ENCODE results near the gene SRGAP2C. TPM values are rescaled to one million over a fixed set of nuclear protein-coding genes. Genes with fewer than 3 reads are reported as not detected.
"Not testable (repeated sequence)": the region's sequence is repeated elsewhere in the genome, so short reads cannot be mapped to it uniquely, and the experiment has no call there.

SRGAP2C gene
- total RNA-seq, 1 donor from 2014 or later: 34.2 TPM

- not testable (repeated sequence) for H3K9me3 Mint-ChIP-seq (ENCODE audit: low read depth); H3K36me3 Mint-ChIP-seq (ENCODE audit: low read depth); H3K27me3 Mint-ChIP-seq (ENCODE audit: low read depth); H3K4me3 Mint-ChIP-seq (ENCODE audit: unreplicated experiment); H3K4me1 Mint-ChIP-seq (ENCODE audit: low read depth); DNase-seq (ENCODE audit: low spot score); H3K27ac Mint-ChIP-seq (ENCODE audit: unreplicated experiment)
Measured at GRCh38 chr1:121344355-121344754, 159.6 kb downstream of the SRGAP2C start.

GRCh38 chr1:121346654-121347053 lies 161.9 kb downstream of the SRGAP2C start:
- H3K9me3 Mint-ChIP-seq (ENCODE audit: low read depth); H3K36me3 Mint-ChIP-seq (ENCODE audit: low read depth); H3K4me1 Mint-ChIP-seq (ENCODE audit: low read depth); H3K27ac Mint-ChIP-seq (ENCODE audit: unreplicated experiment); H3K4me3 Mint-ChIP-seq (ENCODE audit: unreplicated experiment); DNase-seq (ENCODE audit: low spot score); H3K27me3 Mint-ChIP-seq (ENCODE audit: low read depth): not testable (repeated sequence)

GRCh38 chr1:121347476-121347875 lies 162.7 kb downstream of the SRGAP2C start:
- not testable (repeated sequence) for H3K4me3 Mint-ChIP-seq (ENCODE audit: unreplicated experiment); H3K27ac Mint-ChIP-seq (ENCODE audit: unreplicated experiment); H3K27me3 Mint-ChIP-seq (ENCODE audit: low read depth); DNase-seq (ENCODE audit: low spot score); H3K9me3 Mint-ChIP-seq (ENCODE audit: low read depth); H3K36me3 Mint-ChIP-seq (ENCODE audit: low read depth); H3K4me1 Mint-ChIP-seq (ENCODE audit: low read depth)

- not testable (repeated sequence) for H3K4me3 Mint-ChIP-seq (ENCODE audit: unreplicated experiment); H3K27me3 Mint-ChIP-seq (ENCODE audit: low read depth); H3K27ac Mint-ChIP-seq (ENCODE audit: unreplicated experiment); DNase-seq (ENCODE audit: low spot score); H3K4me1 Mint-ChIP-seq (ENCODE audit: low read depth); H3K36me3 Mint-ChIP-seq (ENCODE audit: low read depth); H3K9me3 Mint-ChIP-seq (ENCODE audit: low read depth)
Measured at GRCh38 chr1:121348115-121348514, 163.3 kb downstream of the SRGAP2C start.

- not testable (repeated sequence) for H3K27ac Mint-ChIP-seq (ENCODE audit: unreplicated experiment); H3K27me3 Mint-ChIP-seq (ENCODE audit: low read depth); H3K36me3 Mint-ChIP-seq (ENCODE audit: low read depth); DNase-seq (ENCODE audit: low spot score); H3K9me3 Mint-ChIP-seq (ENCODE audit: low read depth); H3K4me3 Mint-ChIP-seq (ENCODE audit: unreplicated experiment); H3K4me1 Mint-ChIP-seq (ENCODE audit: low read depth)
Measured at GRCh38 chr1:121349332-121349967, 164.7 kb downstream of the SRGAP2C start.

- DNase-seq (ENCODE audit: low spot score); H3K36me3 Mint-ChIP-seq (ENCODE audit: low read depth); H3K4me1 Mint-ChIP-seq (ENCODE audit: low read depth); H3K27ac Mint-ChIP-seq (ENCODE audit: unreplicated experiment); H3K27me3 Mint-ChIP-seq (ENCODE audit: low read depth); H3K9me3 Mint-ChIP-seq (ENCODE audit: low read depth); H3K4me3 Mint-ChIP-seq (ENCODE audit: unreplicated experiment): not testable (repeated sequence)
Measured at GRCh38 chr1:121355711-121356420, 171.1 kb downstream of the SRGAP2C start.

- not testable (repeated sequence) for DNase-seq (ENCODE audit: low spot score); H3K4me1 Mint-ChIP-seq (ENCODE audit: low read depth); H3K4me3 Mint-ChIP-seq (ENCODE audit: unreplicated experiment); H3K9me3 Mint-ChIP-seq (ENCODE audit: low read depth); H3K36me3 Mint-ChIP-seq (ENCODE audit: low read depth); H3K27ac Mint-ChIP-seq (ENCODE audit: unreplicated experiment); H3K27me3 Mint-ChIP-seq (ENCODE audit: low read depth)
Measured at GRCh38 chr1:121356819-121357218, 172.0 kb downstream of the SRGAP2C start.

- not testable (repeated sequence) for H3K4me3 Mint-ChIP-seq (ENCODE audit: unreplicated experiment); H3K27me3 Mint-ChIP-seq (ENCODE audit: low read depth); H3K9me3 Mint-ChIP-seq (ENCODE audit: low read depth); DNase-seq (ENCODE audit: low spot score); H3K27ac Mint-ChIP-seq (ENCODE audit: unreplicated experiment); H3K36me3 Mint-ChIP-seq (ENCODE audit: low read depth); H3K4me1 Mint-ChIP-seq (ENCODE audit: low read depth)
Measured at GRCh38 chr1:121360531-121360930, 175.8 kb downstream of the SRGAP2C start.

- not testable (repeated sequence) for DNase-seq (ENCODE audit: low spot score); H3K4me1 Mint-ChIP-seq (ENCODE audit: low read depth); H3K9me3 Mint-ChIP-seq (ENCODE audit: low read depth); H3K27me3 Mint-ChIP-seq (ENCODE audit: low read depth); H3K36me3 Mint-ChIP-seq (ENCODE audit: low read depth)
- peak overlapping the region; percentile 21 for H3K4me3 Mint-ChIP-seq (ENCODE audit: unreplicated experiment)
- peak overlapping the region; percentile 14 for H3K27ac Mint-ChIP-seq (ENCODE audit: unreplicated experiment)
Measured at GRCh38 chr1:121361451-121362233, 176.9 kb downstream of the SRGAP2C start.

- not testable (repeated sequence) for H3K4me1 Mint-ChIP-seq (ENCODE audit: low read depth); H3K4me3 Mint-ChIP-seq (ENCODE audit: unreplicated experiment); H3K27me3 Mint-ChIP-seq (ENCODE audit: low read depth); DNase-seq (ENCODE audit: low spot score); H3K9me3 Mint-ChIP-seq (ENCODE audit: low read depth); H3K36me3 Mint-ChIP-seq (ENCODE audit: low read depth)
- H3K27ac Mint-ChIP-seq (ENCODE audit: unreplicated experiment): peak overlapping the region; percentile 61
Measured at GRCh38 chr1:121362234-121362883, 177.6 kb downstream of the SRGAP2C start.

- DNase-seq (ENCODE audit: low spot score); H3K9me3 Mint-ChIP-seq (ENCODE audit: low read depth); H3K27ac Mint-ChIP-seq (ENCODE audit: unreplicated experiment); H3K27me3 Mint-ChIP-seq (ENCODE audit: low read depth); H3K36me3 Mint-ChIP-seq (ENCODE audit: low read depth); H3K4me1 Mint-ChIP-seq (ENCODE audit: low read depth); H3K4me3 Mint-ChIP-seq (ENCODE audit: unreplicated experiment): not testable (repeated sequence)
Measured at GRCh38 chr1:121365316-121365715, 180.5 kb downstream of the SRGAP2C start.

- H3K9me3 Mint-ChIP-seq (ENCODE audit: low read depth); H3K4me3 Mint-ChIP-seq (ENCODE audit: unreplicated experiment); H3K27ac Mint-ChIP-seq (ENCODE audit: unreplicated experiment); H3K36me3 Mint-ChIP-seq (ENCODE audit: low read depth); H3K27me3 Mint-ChIP-seq (ENCODE audit: low read depth); DNase-seq (ENCODE audit: low spot score); H3K4me1 Mint-ChIP-seq (ENCODE audit: low read depth): not testable (repeated sequence)
Measured at GRCh38 chr1:121365723-121366122, 180.9 kb downstream of the SRGAP2C start.

Measured in chondrocyte (in vitro differentiated cells).